H9 (cell line): Measurements from ENCODE around the gene SH3GL1. TPM values are rescaled to one million over a fixed set of nuclear protein-coding genes. Genes with fewer than 3 reads are reported as not detected.

ENCODE experiments used
- DNase-seq: peaks from one replicate; pipeline ENCODE4 v3.0.0-alpha.2; 2017
- H2AFZ ChIP-seq: one replicate; pipeline ENCODE4 v1.6.1; 2013; ENCODE audit warnings: mild to moderate bottlenecking, low read length, control low read depth, moderate library complexity
- H2AK5ac ChIP-seq: 2 replicates; pipeline ENCODE4 v1.6.1; 2013; ENCODE audit warnings: low read length, control low read depth, mixed read lengths; ENCODE audit not compliant: insufficient read length
- H2BK120ac ChIP-seq: one replicate; pipeline ENCODE4 v1.6.1; 2013; ENCODE audit warnings: low read depth, mild to moderate bottlenecking, low read length, control low read depth, inconsistent platforms; ENCODE audit not compliant: poor library complexity, severe bottlenecking
- H2BK12ac ChIP-seq: 2 replicates; pipeline ENCODE4 v1.6.1; 2013; ENCODE audit warnings: low read length, control low read depth, mixed read lengths, low read depth; ENCODE audit not compliant: insufficient read length
- H2BK15ac ChIP-seq: 2 replicates; pipeline ENCODE4 v1.6.1; 2013; ENCODE audit warnings: low read depth, low read length, control low read depth
- H2BK20ac ChIP-seq: one replicate; pipeline ENCODE4 v1.6.1; 2013; ENCODE audit warnings: low read depth, mild to moderate bottlenecking, low read length, control low read depth, inconsistent platforms; ENCODE audit not compliant: poor library complexity, severe bottlenecking
- H2BK5ac ChIP-seq: 2 replicates; pipeline ENCODE4 v1.6.1; 2013; ENCODE audit warnings: low read length, control low read depth, mixed read lengths; ENCODE audit not compliant: insufficient read length
- H3K14ac ChIP-seq: 2 replicates; pipeline ENCODE4 v1.6.1; 2013; ENCODE audit warnings: low read length, control low read depth; ENCODE audit not compliant: insufficient read depth
- H3K18ac ChIP-seq: 2 replicates; pipeline ENCODE4 v1.6.1; 2013; ENCODE audit warnings: low read depth, mild to moderate bottlenecking, mixed read lengths, low read length, control low read depth; ENCODE audit not compliant: insufficient read length
- H3K23ac ChIP-seq: 2 replicates; pipeline ENCODE4 v1.6.1; 2013; ENCODE audit warnings: low read length, control low read depth, mixed read lengths, low read depth; ENCODE audit not compliant: insufficient read length
- H3K23me2 ChIP-seq: 2 replicates; pipeline ENCODE4 v1.6.1; 2013; ENCODE audit warnings: low read depth, mild to moderate bottlenecking, mixed read lengths, low read length, control low read depth; ENCODE audit not compliant: insufficient read length, poor library complexity, severe bottlenecking
- H3K27ac ChIP-seq: 2 replicates; pipeline ENCODE4 v1.5.1; 2013; ENCODE audit warnings: low read length, control low read depth, mixed read lengths, low read depth; ENCODE audit not compliant: insufficient read length
- H3K27me3 ChIP-seq: 2 replicates; pipeline ENCODE4 v1.6.1; 2013; ENCODE audit warnings: low read length, control low read depth, inconsistent platforms; ENCODE audit not compliant: insufficient read depth
- H3K4ac ChIP-seq: 2 replicates; pipeline ENCODE4 v1.6.1; 2013; ENCODE audit warnings: low read depth, mild to moderate bottlenecking, control low read depth, inconsistent platforms, low read length, moderate library complexity
- H3K4me1 ChIP-seq: 2 replicates; pipeline ENCODE4 v1.6.1; 2013; ENCODE audit warnings: low read length, control low read depth, inconsistent platforms; ENCODE audit not compliant: insufficient read depth
- H3K4me2 ChIP-seq: 2 replicates; pipeline ENCODE4 v1.6.1; 2013; ENCODE audit warnings: low read length, control low read depth, mixed read lengths; ENCODE audit not compliant: insufficient read length, insufficient read depth
- H3K56ac ChIP-seq: 2 replicates; pipeline ENCODE4 v1.6.1; 2013; ENCODE audit warnings: low read depth, mild to moderate bottlenecking, mixed read lengths, low read length, control low read depth; ENCODE audit not compliant: insufficient read length
- H3K79me1 ChIP-seq: 2 replicates; pipeline ENCODE4 v1.6.1; 2013; ENCODE audit warnings: low read depth, mild to moderate bottlenecking, moderate library complexity, low read length, control low read depth, inconsistent platforms; ENCODE audit not compliant: insufficient read depth, poor library complexity, severe bottlenecking
- H3K79me2 ChIP-seq: 2 replicates; pipeline ENCODE4 v1.6.1; 2013; ENCODE audit warnings: low read length, control low read depth, inconsistent platforms; ENCODE audit not compliant: insufficient read depth
- H3K9ac ChIP-seq: 2 replicates; pipeline ENCODE4 v1.6.1; 2013; ENCODE audit warnings: low read length, control low read depth, mixed read lengths; ENCODE audit not compliant: insufficient read length; ENCODE audit errors: extremely low read depth
- H3K9me3 ChIP-seq: one replicate; pipeline ENCODE4 v1.6.1; 2013; ENCODE audit warnings: low read depth, low read length, inconsistent platforms; ENCODE audit not compliant: control insufficient read depth
- H3T11ph ChIP-seq: one replicate; pipeline ENCODE4 v1.6.1; 2013; ENCODE audit warnings: mild to moderate bottlenecking, low read length, control low read depth, inconsistent platforms
- H4K20me1 ChIP-seq: one replicate; pipeline ENCODE4 v1.6.1; 2013; ENCODE audit not compliant: control insufficient read depth, insufficient read length, insufficient read depth
- H4K5ac ChIP-seq: 2 replicates; pipeline ENCODE4 v1.6.1; 2013; ENCODE audit warnings: low read depth, mild to moderate bottlenecking, mixed read lengths, low read length, control low read depth; ENCODE audit not compliant: insufficient read length
- H4K8ac ChIP-seq: replicated peaks from 2 replicates; pipeline ENCODE4 v1.6.1; 2013; ENCODE audit warnings: low read length, control low read depth, mixed read lengths, low read depth; ENCODE audit not compliant: insufficient read length
- H4K91ac ChIP-seq: 2 replicates; pipeline ENCODE4 v1.6.1; 2013; ENCODE audit warnings: low read depth, mild to moderate bottlenecking, moderate library complexity, mixed read lengths, low read length, control low read depth; ENCODE audit not compliant: insufficient read length
- H3K27ac Mint-ChIP-seq, 3 experiments: 2 replicates in 2 of 3; 3 replicates in 1 of 3; pipeline ENCODE4 v1.8.0; 2020 to 2021; ENCODE audit warnings: mixed read lengths in 3 of 3, mild to moderate bottlenecking in 1 of 3, moderate library complexity in 1 of 3
- H3K27me3 Mint-ChIP-seq: 2 replicates; pipeline ENCODE4 v1.8.0; 2021; ENCODE audit warnings: low read depth, mild to moderate bottlenecking, moderate library complexity, mixed read lengths
- H3K36me3 Mint-ChIP-seq, 3 experiments: 2 replicates in 2 of 3; 3 replicates in 1 of 3; pipeline ENCODE4 v1.8.0; 2020 to 2021; ENCODE audit warnings: low read depth in 3 of 3, mixed read lengths in 3 of 3; ENCODE audit not compliant: insufficient read depth in 1 of 3
- H3K4me1 Mint-ChIP-seq, 2 experiments: 2 replicates each; pipeline ENCODE4 v1.8.0; 2020; ENCODE audit warnings: mixed read lengths in 2 of 2
- H3K4me3 Mint-ChIP-seq, 2 experiments: 2 replicates in 1 of 2; 3 replicates in 1 of 2; pipeline ENCODE4 v1.8.0; 2020 to 2021; ENCODE audit warnings: mild to moderate bottlenecking in 2 of 2, mixed read lengths in 2 of 2, moderate library complexity in 1 of 2
- H3K9me3 Mint-ChIP-seq, 2 experiments: 2 replicates in 1 of 2; 3 replicates in 1 of 2; pipeline ENCODE4 v1.8.0; 2020; ENCODE audit warnings: mild to moderate bottlenecking in 2 of 2, mixed read lengths in 2 of 2, moderate library complexity in 1 of 2
- WGBS: extraction: QIAGEN DNeasy Blood & Tissue Kit; methylation state at CpG from one replicate; pipeline ENCODE4 v1.1.7; 2013; ENCODE audit warnings: missing lambda C conversion rate, low lambda C conversion rate, mixed read lengths; ENCODE audit not compliant: insufficient read length; ENCODE audit errors: extremely low coverage; 5-methylcytosine and 5-hydroxymethylcytosine counted together
- total RNA-seq: library from RNA; stranded (reverse); gene quantifications from 2 replicates; pipeline ENCODE4 v1.2.1, GENCODE V29; 2021
- TF ChIP-seq, protein P1 (sequence below): fragments of 200-600 bp; sonication (generic); conservative IDR thresholded peaks from 3 replicates; pipeline ENCODE4 v1.8.0; 2021; ENCODE audit warnings: antibody characterized with exemption, mild to moderate bottlenecking

The SH3GL1 gene
- total RNA-seq, 1 experiment from 2014 or later, result 85.5 TPM

DNA sequence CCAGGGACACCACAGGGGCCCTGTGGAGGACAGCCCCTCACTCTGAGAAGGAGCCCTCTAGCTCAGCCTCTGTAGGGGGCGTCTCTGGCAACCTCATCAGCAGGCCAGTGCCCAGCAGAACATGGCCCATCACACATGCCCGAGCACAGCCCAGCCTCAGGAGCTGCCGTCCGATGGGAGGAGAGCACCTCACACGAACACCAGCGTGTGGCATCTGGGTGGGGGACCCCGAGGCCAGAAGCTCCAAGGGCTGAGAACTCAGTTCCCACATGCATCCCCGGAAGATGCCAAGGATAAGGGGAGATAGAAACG is 11.3 kb downstream of the SH3GL1 start:
- no peaks in the 10 kb centered on the region; the same call in 1 of the 2 replicates for H3K4me1 ChIP-seq
- Mint-ChIP-seq H3K9me3 (no peaks in the 10 kb centered on the region), H3K27ac (peak overlapping the region in 2 of 3 experiments; percentile 7 to 28; a peak in 2 of 7 replicates), H3K27me3 (no peaks in the 10 kb centered on the region; the same call in 1 of the 2 replicates), H3K4me1 (peaks cover 26 to 50% of the 10 kb centered on the region in 2 experiments), H3K36me3 (peaks cover 3 to 14% (median 5%) of the 10 kb centered on the region in 3 experiments; a peak in 5 of 7 replicates), H3K4me3 (no peak overlapping the region)
- no peaks in the 10 kb centered on the region for H4K20me1 ChIP-seq
- no peak overlapping the region for H2BK5ac ChIP-seq
- H3K27ac ChIP-seq, result no peak overlapping the region
- H3K23me2 ChIP-seq, result no peaks in the 10 kb centered on the region
- H2BK12ac ChIP-seq, result no peak overlapping the region
- DNase-seq, result no peak
- H3K9me3 ChIP-seq, result no peaks in the 10 kb centered on the region
- no peak overlapping the region for H3T11ph ChIP-seq
- H2AK5ac ChIP-seq, result no peak overlapping the region
- H2BK20ac ChIP-seq, result no peak overlapping the region
- no peak overlapping the region for H2BK15ac ChIP-seq
- H3K56ac ChIP-seq, result no peak overlapping the region
- H3K23ac ChIP-seq, result no peak overlapping the region
- H2BK120ac ChIP-seq, result no peak overlapping the region
- no peak overlapping the region for H4K5ac ChIP-seq
- TF ChIP-seq, protein P1, sequence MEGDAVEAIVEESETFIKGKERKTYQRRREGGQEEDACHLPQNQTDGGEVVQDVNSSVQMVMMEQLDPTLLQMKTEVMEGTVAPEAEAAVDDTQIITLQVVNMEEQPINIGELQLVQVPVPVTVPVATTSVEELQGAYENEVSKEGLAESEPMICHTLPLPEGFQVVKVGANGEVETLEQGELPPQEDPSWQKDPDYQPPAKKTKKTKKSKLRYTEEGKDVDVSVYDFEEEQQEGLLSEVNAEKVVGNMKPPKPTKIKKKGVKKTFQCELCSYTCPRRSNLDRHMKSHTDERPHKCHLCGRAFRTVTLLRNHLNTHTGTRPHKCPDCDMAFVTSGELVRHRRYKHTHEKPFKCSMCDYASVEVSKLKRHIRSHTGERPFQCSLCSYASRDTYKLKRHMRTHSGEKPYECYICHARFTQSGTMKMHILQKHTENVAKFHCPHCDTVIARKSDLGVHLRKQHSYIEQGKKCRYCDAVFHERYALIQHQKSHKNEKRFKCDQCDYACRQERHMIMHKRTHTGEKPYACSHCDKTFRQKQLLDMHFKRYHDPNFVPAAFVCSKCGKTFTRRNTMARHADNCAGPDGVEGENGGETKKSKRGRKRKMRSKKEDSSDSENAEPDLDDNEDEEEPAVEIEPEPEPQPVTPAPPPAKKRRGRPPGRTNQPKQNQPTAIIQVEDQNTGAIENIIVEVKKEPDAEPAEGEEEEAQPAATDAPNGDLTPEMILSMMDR, result no peak
- no peak overlapping the region for H4K8ac ChIP-seq
- H3K9ac ChIP-seq, result no peak overlapping the region
- no peak overlapping the region for H3K18ac ChIP-seq
- H3K27me3 ChIP-seq, result no peaks in the 10 kb centered on the region
- H3K4ac ChIP-seq, result no peak overlapping the region
- H3K79me2 ChIP-seq, result peaks cover 12% of the 10 kb centered on the region; the same call in 1 of the 2 replicates
- no peak overlapping the region for H2AFZ ChIP-seq
- H4K91ac ChIP-seq, result no peak overlapping the region
- WGBS, result no CpG with 5 or more reads among the region's 9 CpGs
- no peak overlapping the region for H3K4me2 ChIP-seq
- no peak overlapping the region; the same call in 1 of the 2 replicates for H3K14ac ChIP-seq
- H3K79me1 ChIP-seq, result peaks cover 6% of the 10 kb centered on the region
